SU-DHL-6 (cell line): ENCODE data around the gene FOXD4L6.
"Not testable (repeated sequence)": the region's sequence is repeated elsewhere in the genome, so short reads cannot be mapped to it uniquely, and the experiment has no call there.

Source experiments
- H2AFZ ChIP-seq: fragments of 200-600 bp; sonication (generic); 2 replicates; pipeline ENCODE4 v1.6.1; 2014; ENCODE audit warnings: low read depth, mild to moderate bottlenecking, moderate library complexity, mixed read lengths, antibody characterized with exemption, low read length; ENCODE audit not compliant: severe bottlenecking
- H3F3A ChIP-seq: fragments of 200-600 bp; shearing (Covaris generic); 2 replicates; pipeline ENCODE4 v1.6.0; 2016; ENCODE audit warnings: antibody characterized with exemption, mild to moderate bottlenecking; ENCODE audit not compliant: insufficient read depth
- H3K27ac ChIP-seq: fragments of 200-600 bp; sonication (generic); 2 replicates; pipeline ENCODE4 v1.5.1; 2016; ENCODE audit warnings: low read depth, mild to moderate bottlenecking, low read length, moderate library complexity, mixed read lengths
- H3K27me3 ChIP-seq: fragments of 200-600 bp; sonication (generic), shearing (Covaris generic); 2 replicates; pipeline ENCODE4 v1.6.0; 2014; ENCODE audit warnings: mild to moderate bottlenecking, low read length
- H3K36me3 ChIP-seq: fragments of 200-600 bp; sonication (generic); 2 replicates; pipeline ENCODE4 v1.6.1; 2014; ENCODE audit warnings: mild to moderate bottlenecking, low read length, mixed read lengths
- H3K4me2 ChIP-seq: fragments of 300-600, 200-600 bp; shearing (Covaris generic), sonication (generic); 2 replicates; pipeline ENCODE4 v1.6.0; 2014; ENCODE audit warnings: low read length, low read depth, mild to moderate bottlenecking; ENCODE audit not compliant: poor library complexity, severe bottlenecking
- H3K4me3 ChIP-seq: fragments of 200-600 bp; sonication (generic); 2 replicates; pipeline ENCODE4 v1.5.1; 2014; ENCODE audit warnings: antibody characterized with exemption, low read length, mild to moderate bottlenecking, mixed read lengths; ENCODE audit not compliant: insufficient read depth, poor library complexity, severe bottlenecking
- H3K79me2 ChIP-seq: fragments of 200-600 bp; sonication (generic); 2 replicates; pipeline ENCODE4 v1.6.1; 2014; ENCODE audit warnings: mild to moderate bottlenecking, low read length, moderate library complexity; ENCODE audit not compliant: insufficient read depth
- H3K9ac ChIP-seq: fragments of 200-600 bp; sonication (generic); 2 replicates; pipeline ENCODE4 v1.7.0; 2014; ENCODE audit warnings: mild to moderate bottlenecking, low read length
- H3K9me2 ChIP-seq: fragments of 200-600 bp; sonication (generic); replicated peaks from 2 replicates; pipeline ENCODE4 v1.6.1; 2014; ENCODE audit warnings: low read length; ENCODE audit not compliant: insufficient read depth
- H3K9me3 ChIP-seq: fragments of 200-600 bp; sonication (generic); 2 replicates; pipeline ENCODE4 v1.6.1; 2014; ENCODE audit warnings: low read length, mixed read lengths; ENCODE audit not compliant: insufficient read depth
- H4K20me1 ChIP-seq: fragments of 200-600 bp; sonication (generic); 2 replicates; pipeline ENCODE4 v1.6.1; 2014; ENCODE audit warnings: low read depth, mild to moderate bottlenecking, antibody characterized with exemption, low read length, moderate library complexity, mixed read lengths

FOXD4L6 gene

GRCh38 chr9:41086215-41086614 is 42.3 kb downstream of the FOXD4L6 start:
- H3F3A ChIP-seq, H3K4me2 ChIP-seq, H3K4me3 ChIP-seq, H2AFZ ChIP-seq, H3K36me3 ChIP-seq, H3K79me2 ChIP-seq, H3K9me2 ChIP-seq, H4K20me1 ChIP-seq, H3K9me3 ChIP-seq, H3K27me3 ChIP-seq, H3K9ac ChIP-seq, H3K27ac ChIP-seq: not testable (repeated sequence)

GRCh38 chr9:41082358-41082757 is 46.1 kb downstream of the FOXD4L6 start:
- not testable (repeated sequence) for H3K79me2 ChIP-seq, H3K4me3 ChIP-seq

GRCh38 chr9:41079464-41079863 is 49.0 kb downstream of the FOXD4L6 start:
- H3K27me3 ChIP-seq, H3K9me3 ChIP-seq, H3K79me2 ChIP-seq, H2AFZ ChIP-seq, H3F3A ChIP-seq, H4K20me1 ChIP-seq, H3K9me2 ChIP-seq, H3K9ac ChIP-seq, H3K36me3 ChIP-seq, H3K4me2 ChIP-seq, H3K27ac ChIP-seq, H3K4me3 ChIP-seq: not testable (repeated sequence)

More at GRCh38 chr9:41082358-41082757, 46.1 kb downstream of the FOXD4L6 start:
- not testable (repeated sequence) for H2AFZ ChIP-seq, H4K20me1 ChIP-seq, H3F3A ChIP-seq, H3K9me3 ChIP-seq, H3K36me3 ChIP-seq, H3K27ac ChIP-seq, H3K27me3 ChIP-seq, H3K4me2 ChIP-seq, H3K9ac ChIP-seq, H3K9me2 ChIP-seq

- H3K79me2 ChIP-seq, H3K9ac ChIP-seq, H3K4me3 ChIP-seq, H3F3A ChIP-seq, H3K27me3 ChIP-seq, H3K27ac ChIP-seq, H3K36me3 ChIP-seq, H2AFZ ChIP-seq, H3K9me3 ChIP-seq, H4K20me1 ChIP-seq, H3K9me2 ChIP-seq, H3K4me2 ChIP-seq: not testable (repeated sequence)
Observed at GRCh38 chr9:41077586-41077985, 50.9 kb downstream of the FOXD4L6 start.
